ENCODE data around the gene LIME1.

Gene LIME1

GRCh38 chr20:63697357-63697867 is 39.1 kb upstream of the LIME1 start:
- DNase-seq, result no peak

- DNase-seq, result no peak
Measured at GRCh38 chr20:63697868-63698545, 38.5 kb upstream of the LIME1 start.

GRCh38 chr20:63698739-63699465 is 37.6 kb upstream of the LIME1 start:
- no peak for DNase-seq

- no peak for DNase-seq
Measured at GRCh38 chr20:63699466-63700198, 36.8 kb upstream of the LIME1 start.

GRCh38 chr20:63700199-63701050 is 36.0 kb upstream of the LIME1 start:
- DNase-seq, result no peak

GRCh38 chr20:63701051-63701328 is 35.5 kb upstream of the LIME1 start:
- no peak for DNase-seq

- DNase-seq, result no peak
Measured at GRCh38 chr20:63701329-63702035, 35.0 kb upstream of the LIME1 start.

GRCh38 chr20:63702036-63702665 is 34.3 kb upstream of the LIME1 start:
- no peak for DNase-seq

- no peak for DNase-seq
Measured at GRCh38 chr20:63702751-63703470, 33.6 kb upstream of the LIME1 start.

- DNase-seq, result no peak
Measured at GRCh38 chr20:63703471-63703975, 32.9 kb upstream of the LIME1 start.

- no peak for DNase-seq
Measured at GRCh38 chr20:63703976-63704748, 32.3 kb upstream of the LIME1 start.

GRCh38 chr20:63704749-63705117 is 31.7 kb upstream of the LIME1 start:
- DNase-seq, result no peak

- no peak for DNase-seq
Measured at GRCh38 chr20:63705232-63706026, 31.0 kb upstream of the LIME1 start.

- DNase-seq, result no peak
Measured at GRCh38 chr20:63706027-63706695, 30.3 kb upstream of the LIME1 start.

- DNase-seq, result no peak
Measured at GRCh38 chr20:63706852-63707557, 29.5 kb upstream of the LIME1 start.

- DNase-seq, result peak; percentile 80
Measured at GRCh38 chr20:63707558-63708300, 28.7 kb upstream of the LIME1 start, which contains the start of the genes ARFRP1 and ZGPAT. Gene ARFRP1 (minus strand): TSS chr20:63707976. CDS start chr20:63707091, 885 bp downstream. Gene ZGPAT (plus strand): TSS chr20:63708039. CDS start chr20:63708581, 542 bp downstream.
